CD8-positive, alpha-beta memory T cell (primary cell): ENCODE measurements around the gene ZFHX2. TPM values are rescaled to one million over a fixed set of nuclear protein-coding genes. Genes with fewer than 3 reads are reported as not detected.

Source experiments
- CTCF ChIA-PET: fragments of 350-600 bp; sonication (Branson Sonifier 250); formaldehyde crosslinking; loops from one replicate; lab custom pipeline; 2021; ENCODE audit warnings: antibody characterized with exemption; lab: Charles Lee
- POLR2A ChIA-PET: fragments of 350-600 bp; sonication (Branson Sonifier 250); formaldehyde crosslinking; loops from one replicate; lab custom pipeline; 2021; ENCODE audit warnings: antibody characterized with exemption; lab: Charles Lee
- DNase-seq, 5 donors: peaks; one replicate each; pipeline versions ENCODE4 v3.0.0 to v3.0.0-alpha.2; 2020 to 2022; ENCODE audit warnings: mixed read lengths in 1 of 5
- H3K27ac ChIP-seq: one replicate; pipeline ENCODE4 v1.7.0; 2013; ENCODE audit warnings: low read depth, mild to moderate bottlenecking, low read length, moderate library complexity
- H3K27me3 ChIP-seq: 2 replicates; pipeline ENCODE4 v1.7.0; 2013; ENCODE audit warnings: low read length, mild to moderate bottlenecking; ENCODE audit not compliant: insufficient read depth, poor library complexity, severe bottlenecking
- H3K36me3 ChIP-seq: 2 replicates; pipeline ENCODE4 v1.7.0; 2013; ENCODE audit warnings: mild to moderate bottlenecking, low read length, moderate library complexity; ENCODE audit not compliant: insufficient read depth
- H3K4me1 ChIP-seq: 2 replicates; pipeline ENCODE4 v1.7.0; 2013; ENCODE audit warnings: mild to moderate bottlenecking, low read length, moderate library complexity; ENCODE audit not compliant: insufficient read depth
- H3K4me3 ChIP-seq: 2 replicates; pipeline ENCODE4 v1.7.0; 2013; ENCODE audit warnings: mild to moderate bottlenecking, low read length
- H3K9me3 ChIP-seq: 2 replicates; pipeline ENCODE4 v1.7.0; 2013; ENCODE audit warnings: mild to moderate bottlenecking, low read length
- H3K27ac Mint-ChIP-seq, 8 donors: one replicate each; pipeline ENCODE4 v1.8.0; 2020 to 2021; ENCODE audit warnings: mixed read lengths in 8 of 8, mild to moderate bottlenecking in 6 of 8, inconsistent platforms in 3 of 8, moderate library complexity in 3 of 8
- H3K27me3 Mint-ChIP-seq, 2 donors: one replicate each; pipeline ENCODE4 v1.8.0; 2020 to 2021; ENCODE audit warnings: mixed read lengths in 2 of 2, mild to moderate bottlenecking in 1 of 2, moderate library complexity in 1 of 2
- H3K36me3 Mint-ChIP-seq, 3 donors: one replicate each; pipeline ENCODE4 v1.8.0; 2020 to 2021; ENCODE audit warnings: mixed read lengths in 3 of 3, inconsistent platforms in 1 of 3, mild to moderate bottlenecking in 1 of 3
- H3K4me1 Mint-ChIP-seq, 3 donors: one replicate each; pipeline ENCODE4 v1.8.0; 2020 to 2021; ENCODE audit warnings: mixed read lengths in 3 of 3, inconsistent platforms in 1 of 3, mild to moderate bottlenecking in 1 of 3
- H3K4me3 Mint-ChIP-seq, 7 donors: one replicate each; pipeline ENCODE4 v1.8.0; 2020 to 2021; ENCODE audit warnings: mixed read lengths in 7 of 7, mild to moderate bottlenecking in 6 of 7, moderate library complexity in 4 of 7, inconsistent platforms in 2 of 7
- H3K9me3 Mint-ChIP-seq, 5 donors: one replicate each; pipeline ENCODE4 v1.8.0; 2020 to 2022; ENCODE audit warnings: mixed read lengths in 5 of 5, mild to moderate bottlenecking in 3 of 5, moderate library complexity in 2 of 5, inconsistent platforms in 1 of 5
- polyA plus RNA-seq: library from polyadenylated mRNA; unstranded; fragments of 300-500 nt; fragmentation: Illumina TruSeq; gene quantifications from one replicate; pipeline ENCODE4 v1.2.3, GENCODE V29; 2021
- total RNA-seq, 2 experiments: library from RNA; stranded (reverse); gene quantifications; one replicate each; pipeline ENCODE4 v1.2.3, GENCODE V29; 2021

Gene ZFHX2
- total and polyA plus RNA-seq, 3 experiments from 2014 or later: 2.4 to 2.5 TPM; not detected in 1

- Mint-ChIP-seq H3K9me3 (no peaks in the 10 kb centered on the region), H3K27ac (peak overlapping the region; percentile 69 to 97 (median 92)), H3K4me1 (peaks cover 24 to 32% (median 28%) of the 10 kb centered on the region in 3 donors), H3K4me3 (peak overlapping the region in 6 of 7 donors; percentile 51 to 80 (median 64)), H3K27me3 (no peaks in the 10 kb centered on the region), H3K36me3 (peaks cover 0 to 46% (median 3%) of the 10 kb centered on the region in 3 donors)
- H3K4me1 ChIP-seq: peaks cover 15% of the 10 kb centered on the region
- POLR2A ChIA-PET: no interaction called here
- H3K36me3 ChIP-seq: peaks cover 28% of the 10 kb centered on the region
- no peaks in the 10 kb centered on the region for H3K27me3 ChIP-seq
- H3K9me3 ChIP-seq: no peaks in the 10 kb centered on the region
- CTCF ChIA-PET: interaction anchor here (3.6 to 8.9 kb wide), 3 partner anchors 11 to 79 kb away, joined by 14 to 105 read pairs (median 52); no protein-coding TSS in a partner anchor
- H3K4me3 ChIP-seq: no peak overlapping the region
- DNase-seq: no peak
- no peak overlapping the region for H3K27ac ChIP-seq
Measured at GRCh38 chr14:23557521-23557920, 6.0 kb upstream of the ZFHX2 start.

- H3K27ac ChIP-seq: peak overlapping the region; percentile 78
- POLR2A ChIA-PET: interaction anchor here (1.6 kb wide), 1 partner anchor 11 kb away, joined by 6 read pairs; the partner anchor contains the start of gene AP1G2
- H3K4me1 Mint-ChIP-seq: peaks cover 27 to 34% (median 30%) of the 10 kb centered on the region in 3 donors
- H3K36me3 ChIP-seq: peaks cover 23% of the 10 kb centered on the region
- H3K9me3 Mint-ChIP-seq: no peaks in the 10 kb centered on the region
- CTCF ChIA-PET: interaction anchor here (1.2 to 8.9 kb wide), 4 partner anchors 12 to 78 kb away, joined by 3 to 105 read pairs (median 33); no protein-coding TSS in a partner anchor
- H3K36me3 Mint-ChIP-seq: peaks cover 0 to 41% (median 3%) of the 10 kb centered on the region in 3 donors
- peaks cover 19% of the 10 kb centered on the region for H3K4me1 ChIP-seq
- peak overlapping the region; percentile 78 for H3K4me3 ChIP-seq
- H3K9me3 ChIP-seq: no peaks in the 10 kb centered on the region
- peak overlapping the region; percentile 94 to 99 (median 96) for H3K4me3 Mint-ChIP-seq
- no peaks in the 10 kb centered on the region for H3K27me3 ChIP-seq
- peak overlapping the region; percentile 93 to 99 (median 96) for H3K27ac Mint-ChIP-seq
- H3K27me3 Mint-ChIP-seq: no peaks in the 10 kb centered on the region
- no peak for DNase-seq
Measured at GRCh38 chr14:23556700-23557440, 5.3 kb upstream of the ZFHX2 start.

GRCh38 chr14:23555882-23556699 lies 4.5 kb upstream of the ZFHX2 start, which contains the start of gene THTPA:
THTPA (plus strand) TSS chr14:23556271; CDS start chr14:23556758, 487 bp downstream.
- CTCF ChIA-PET: interaction anchor here (0.8 to 8.9 kb wide), 6 partner anchors 14 to 78 kb away, joined by 3 to 105 read pairs (median 8); no protein-coding TSS in a partner anchor
- peak within 1 kb of the TSS; percentile 94 to 99 (median 96) for H3K4me3 Mint-ChIP-seq
- POLR2A ChIA-PET: interaction anchor here (0.8 to 1.6 kb wide), 3 partner anchors 12 to 86 kb away, joined by 3 to 6 read pairs (median 4); partner anchors contain the start of genes AP1G2 and NGDN
- Histone ChIP-seq H3K27me3 (no peaks in the 10 kb centered on the region), H3K4me1 (peaks cover 24% of the 10 kb centered on the region), H3K4me3 (peak within 1 kb of the TSS; percentile 78), H3K36me3 (peaks cover 16% of the 10 kb centered on the region), H3K9me3 (no peaks in the 10 kb centered on the region), H3K27ac (peak within 1 kb of the TSS; percentile 78)
- peaks cover 0 to 34% (median 3%) of the 10 kb centered on the region in 3 donors for H3K36me3 Mint-ChIP-seq
- peak; percentile 86 to 96 (median 90) for DNase-seq
- H3K27me3 Mint-ChIP-seq: no peaks in the 10 kb centered on the region
- H3K4me1 Mint-ChIP-seq: peaks cover 29 to 37% (median 31%) of the 10 kb centered on the region in 3 donors
- no peaks in the 10 kb centered on the region for H3K9me3 Mint-ChIP-seq
- peak within 1 kb of the TSS; percentile 93 to 99 (median 96) for H3K27ac Mint-ChIP-seq

DNA sequence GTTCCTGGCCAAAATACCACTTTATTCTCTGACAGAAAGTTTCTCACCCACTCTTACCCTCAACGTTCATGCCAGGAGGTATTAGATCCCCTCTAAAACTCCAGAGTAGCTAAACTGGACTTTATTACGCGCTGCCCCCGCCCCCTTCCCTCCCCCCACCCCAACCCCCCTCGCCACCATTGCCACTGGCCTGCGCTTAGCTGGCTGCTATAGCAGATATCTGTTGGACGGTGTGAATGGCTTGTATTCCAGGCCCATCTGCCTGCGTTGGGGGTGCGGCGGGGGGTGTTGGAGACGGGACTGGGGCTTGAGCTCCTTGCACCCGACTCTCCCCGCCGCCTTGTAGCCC lies 3.9 kb upstream of the ZFHX2 start:
- ChIA-PET POLR2A (interaction anchor here (0.8 to 1.6 kb wide), 3 partner anchors 12 to 85 kb away, joined by 3 to 6 read pairs (median 4); partner anchors contain the start of genes AP1G2 and NGDN), CTCF (interaction anchor here (0.8 to 2.0 kb wide), 4 partner anchors 14 to 77 kb away, joined by 3 to 12 read pairs (median 3); no protein-coding TSS in a partner anchor)
- no peak for DNase-seq
- peaks cover 0 to 29% (median 3%) of the 10 kb centered on the region in 3 donors for H3K36me3 Mint-ChIP-seq
- Histone ChIP-seq H3K4me3 (peak overlapping the region; percentile 78), H3K4me1 (peaks cover 30% of the 10 kb centered on the region), H3K27ac (peak overlapping the region; percentile 78), H3K27me3 (no peaks in the 10 kb centered on the region), H3K9me3 (no peaks in the 10 kb centered on the region), H3K36me3 (peaks cover 11% of the 10 kb centered on the region)
- peaks cover 29 to 37% (median 31%) of the 10 kb centered on the region in 3 donors for H3K4me1 Mint-ChIP-seq
- H3K27ac Mint-ChIP-seq: peak overlapping the region; percentile 93 to 99 (median 96)
- no peaks in the 10 kb centered on the region for H3K9me3 Mint-ChIP-seq
- H3K27me3 Mint-ChIP-seq: no peaks in the 10 kb centered on the region
- H3K4me3 Mint-ChIP-seq: peak overlapping the region; percentile 94 to 99 (median 96)

- Histone ChIP-seq H3K4me1 (peaks cover 19% of the 10 kb centered on the region), H3K27ac (no peak overlapping the region), H3K4me3 (peak overlapping the region; percentile 72), H3K36me3 (no peaks in the 10 kb centered on the region), H3K27me3 (peaks cover 5% of the 10 kb centered on the region), H3K9me3 (no peaks in the 10 kb centered on the region)
- Mint-ChIP-seq H3K36me3 (peaks cover 0 to 1% (median 0%) of the 10 kb centered on the region in 3 donors), H3K4me3 (peak overlapping the region in 2 of 7 donors; percentile 84 to 87), H3K9me3 (no peaks in the 10 kb centered on the region), H3K27ac (peak overlapping the region in 1 of 8 donors; percentile 84), H3K4me1 (peaks cover 6 to 17% (median 11%) of the 10 kb centered on the region in 3 donors), H3K27me3 (no peaks in the 10 kb centered on the region)
- no peak for DNase-seq
- POLR2A ChIA-PET: no interaction called here
- CTCF ChIA-PET: no interaction called here
Measured at GRCh38 chr14:23550812-23551265, 726 bp downstream of the ZFHX2 start.

GRCh38 chr14:23550131-23550811 lies 1.3 kb downstream of the ZFHX2 start:
- no peaks in the 10 kb centered on the region for H3K36me3 Mint-ChIP-seq
- DNase-seq: no peak
- CTCF ChIA-PET: interaction anchor here (1.1 to 1.4 kb wide), 2 partner anchors 9 to 11 kb away, joined by 5 to 7 read pairs; no protein-coding TSS in a partner anchor

More at GRCh38 chr14:23550131-23550811, 1.3 kb downstream of the ZFHX2 start:
- H3K9me3 Mint-ChIP-seq: no peaks in the 10 kb centered on the region
- Histone ChIP-seq H3K27me3 (peaks cover 5% of the 10 kb centered on the region), H3K27ac (no peak overlapping the region), H3K4me1 (peaks cover 18% of the 10 kb centered on the region), H3K36me3 (no peaks in the 10 kb centered on the region), H3K9me3 (no peaks in the 10 kb centered on the region), H3K4me3 (no peak overlapping the region)
- peaks cover 6 to 11% (median 7%) of the 10 kb centered on the region in 3 donors for H3K4me1 Mint-ChIP-seq
- H3K27me3 Mint-ChIP-seq: peaks cover 0 to 1% of the 10 kb centered on the region in 2 donors
- no peak overlapping the region for H3K27ac Mint-ChIP-seq
- POLR2A ChIA-PET: no interaction called here
- no peak overlapping the region for H3K4me3 Mint-ChIP-seq
